Right lobe of liver (tissue), 4 donors: ENCODE results near the gene FARS2.

Experiments used
- POLR2A ChIP-seq: fragments of 450-650 bp; IDR thresholded peaks from one replicate; pipeline ENCODE4 v1.6.1; 2017; ENCODE audit warnings: antibody characterized with exemption, mild to moderate bottlenecking
- TF ChIP-seq, protein P1 (sequence below), 4 donors: fragments of 200-600 bp in 3 of 4; fragments of 450-650 bp in 1 of 4; IDR thresholded peaks; one replicate each; pipeline versions ENCODE4 v1.5.1 to v1.8.0; 2016 to 2022; ENCODE audit warnings: antibody characterized with exemption in 4 of 4, mild to moderate bottlenecking in 2 of 4
- donor health status: DM: no; HTN: no; CAD: no.
- donor health status: DM: no; HTN: no; CAD: no.
- donor health status: DM: no; HTN: yes; CAD: no.

DNA sequence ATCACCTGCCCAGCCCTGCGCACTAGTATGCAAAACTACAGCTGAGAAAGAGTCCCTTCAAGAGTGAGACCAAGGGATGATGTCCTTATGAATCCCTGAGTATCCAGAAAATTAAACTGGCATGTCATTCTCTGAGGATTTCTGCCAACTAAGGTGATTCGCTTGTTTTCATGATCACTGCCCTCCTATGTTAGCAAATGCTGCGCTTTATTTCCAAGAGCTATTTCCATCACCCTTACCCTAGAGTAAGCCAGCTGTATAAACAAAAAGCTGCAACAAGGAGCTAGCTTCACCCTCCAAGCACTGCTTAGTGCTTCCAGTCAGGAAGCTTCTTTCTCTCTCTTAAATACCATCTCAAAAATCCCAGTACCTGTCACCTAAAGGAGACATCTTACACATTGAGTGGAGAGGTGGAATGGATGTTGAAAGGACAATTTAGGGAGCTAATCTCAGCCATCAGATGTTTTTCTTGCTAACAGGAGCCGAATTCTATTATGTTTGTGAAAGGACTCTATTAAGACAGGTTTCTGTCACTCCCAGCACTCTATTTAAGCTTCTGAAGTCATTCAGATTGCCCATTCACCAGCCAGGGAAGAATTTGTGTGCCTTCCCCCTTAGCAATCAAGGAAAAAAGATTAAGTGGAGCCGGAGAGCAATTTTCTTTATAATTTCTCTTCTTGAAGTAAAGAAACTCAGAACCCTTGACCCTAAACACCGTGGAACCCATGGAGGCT is 423.2 kb downstream of the FARS2 start:
- TF ChIP-seq, protein P1, sequence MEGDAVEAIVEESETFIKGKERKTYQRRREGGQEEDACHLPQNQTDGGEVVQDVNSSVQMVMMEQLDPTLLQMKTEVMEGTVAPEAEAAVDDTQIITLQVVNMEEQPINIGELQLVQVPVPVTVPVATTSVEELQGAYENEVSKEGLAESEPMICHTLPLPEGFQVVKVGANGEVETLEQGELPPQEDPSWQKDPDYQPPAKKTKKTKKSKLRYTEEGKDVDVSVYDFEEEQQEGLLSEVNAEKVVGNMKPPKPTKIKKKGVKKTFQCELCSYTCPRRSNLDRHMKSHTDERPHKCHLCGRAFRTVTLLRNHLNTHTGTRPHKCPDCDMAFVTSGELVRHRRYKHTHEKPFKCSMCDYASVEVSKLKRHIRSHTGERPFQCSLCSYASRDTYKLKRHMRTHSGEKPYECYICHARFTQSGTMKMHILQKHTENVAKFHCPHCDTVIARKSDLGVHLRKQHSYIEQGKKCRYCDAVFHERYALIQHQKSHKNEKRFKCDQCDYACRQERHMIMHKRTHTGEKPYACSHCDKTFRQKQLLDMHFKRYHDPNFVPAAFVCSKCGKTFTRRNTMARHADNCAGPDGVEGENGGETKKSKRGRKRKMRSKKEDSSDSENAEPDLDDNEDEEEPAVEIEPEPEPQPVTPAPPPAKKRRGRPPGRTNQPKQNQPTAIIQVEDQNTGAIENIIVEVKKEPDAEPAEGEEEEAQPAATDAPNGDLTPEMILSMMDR (IDR thresholded peaks at IDR 0.05) = no peak
- TF ChIP-seq POLR2A = no peak
